Fibroblast of pulmonary artery (primary cell): Measurements from ENCODE around the gene LRRC25.
"Not testable (repeated sequence)": the region's sequence is repeated elsewhere in the genome, so short reads cannot be mapped to it uniquely, and the experiment has no call there.

Source experiments
- DNase-seq: peaks from one replicate; pipeline ENCODE4 v3.0.0-alpha.2; 2010; ENCODE audit warnings: low read depth
- H3K4me3 ChIP-seq: replicated peaks from 2 replicates; pipeline ENCODE4 v1.5.1; 2011; ENCODE audit warnings: low read depth, mild to moderate bottlenecking, control low read depth, low read length, moderate library complexity
- CTCF ChIP-seq: IDR thresholded peaks from 2 replicates; pipeline ENCODE4 v1.5.1; 2011; ENCODE audit warnings: mild to moderate bottlenecking, control low read depth, low read length, inconsistent platforms; ENCODE audit errors: missing control alignments

The LRRC25 gene

GRCh38 chr19:18406749-18407148 is 9.3 kb upstream of the LRRC25 start:
- no peak overlapping the region for H3K4me3 ChIP-seq
- no peak for DNase-seq
- no peak for TF ChIP-seq CTCF

- H3K4me3 ChIP-seq, DNase-seq: not testable (repeated sequence)
Measured at GRCh38 chr19:18405754-18406153, 8.3 kb upstream of the LRRC25 start.

GRCh38 chr19:18402455-18403248 is 5.2 kb upstream of the LRRC25 start:
- not testable (repeated sequence) for DNase-seq, H3K4me3 ChIP-seq

GRCh38 chr19:18401580-18402112 is 4.2 kb upstream of the LRRC25 start:
- DNase-seq, result peak; percentile 71
- no peak overlapping the region for H3K4me3 ChIP-seq

GRCh38 chr19:18399008-18399407 is 1.6 kb upstream of the LRRC25 start:
- DNase-seq, result no peak
- no peak for TF ChIP-seq CTCF
- no peak overlapping the region for H3K4me3 ChIP-seq

More at GRCh38 chr19:18401580-18402112, 4.2 kb upstream of the LRRC25 start:
- peak; percentile 53 for TF ChIP-seq CTCF

GRCh38 chr19:18396471-18397241 is 766 bp downstream of the LRRC25 start:
- no peak for TF ChIP-seq CTCF
- DNase-seq, result no peak
- no peak overlapping the region for H3K4me3 ChIP-seq

GRCh38 chr19:18393836-18394235 is 3.6 kb downstream of the LRRC25 start:
- H3K4me3 ChIP-seq, result no peak overlapping the region
- no peak for DNase-seq
- TF ChIP-seq CTCF, result no peak
